ENCODE data around the gene ZFP90.

Gene ZFP90

DNA sequence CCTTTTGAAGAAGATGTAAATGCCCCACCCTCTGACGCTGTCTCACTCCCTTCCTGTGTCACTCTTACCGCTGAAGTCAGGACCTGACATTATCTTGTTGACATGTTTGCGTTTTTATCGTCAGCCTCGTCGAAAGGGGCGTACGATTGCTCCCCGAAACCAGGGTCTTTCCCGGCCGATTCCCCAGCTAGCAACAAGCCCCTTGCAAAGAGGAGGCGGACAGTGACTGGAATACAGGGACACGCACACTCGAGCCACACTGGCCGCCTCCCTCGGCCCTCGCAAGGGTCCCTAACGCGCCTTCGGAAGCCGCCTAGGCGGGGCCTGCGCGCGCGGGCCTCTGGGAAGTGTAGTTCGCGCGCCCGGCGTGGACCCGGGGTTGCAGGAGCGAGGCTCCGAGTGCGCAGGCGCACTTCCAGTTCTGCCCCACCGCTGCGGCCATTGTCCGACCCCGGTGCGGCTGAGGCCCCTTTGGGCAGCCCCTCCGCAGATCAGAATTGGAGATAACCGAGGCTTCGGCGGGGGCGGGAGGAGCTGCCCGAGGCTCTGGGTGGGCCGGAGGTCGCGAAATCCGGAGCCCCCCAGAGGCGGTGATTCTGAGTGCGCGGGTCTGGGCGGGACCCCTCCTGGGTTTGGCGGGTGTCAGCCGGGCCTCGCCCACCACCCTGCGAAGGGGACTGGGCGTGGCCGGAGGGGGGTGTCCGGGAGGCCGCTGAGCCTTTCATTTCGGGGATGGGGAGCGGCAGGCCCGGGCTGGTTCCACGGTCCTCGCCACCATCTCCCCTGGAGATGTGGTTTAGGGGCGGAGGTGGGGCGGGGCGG lies at the start of gene ZFP90:
ZFP90 (plus strand) TSS at position 412 of the 822 bp plus-strand sequence. CDS start 502 bp downstream, outside the sequence.
- peak; percentile 66 for DNase-seq
- no peak for TF ChIP-seq CTCF (IDR thresholded peaks at IDR 0.05; ENCODE audit: low read depth, low read length, missing control alignments)
- Histone ChIP-seq H3K4me3 (ENCODE audit: low read depth, low read length) (peak within 1 kb of the TSS; percentile 73), H3K27me3 (replicated peaks) (no peaks in the 10 kb centered on the region), H3K27ac (peak within 1 kb of the TSS; percentile 39), H3K36me3 (replicated peaks) (peaks cover 10% of the 10 kb centered on the region)
- in situ Hi-C loops (cut with HindIII; ENCODE audit: low pct_ligation_motif_present, low sequenced_read_pairs), result no loop called here

- H3K27ac ChIP-seq, result no peak overlapping the region
- no peaks in the 10 kb centered on the region for H3K27me3 ChIP-seq (replicated peaks)
- in situ Hi-C loops (cut with HindIII; ENCODE audit: low pct_ligation_motif_present, low sequenced_read_pairs), result no loop called here
- no peaks in the 10 kb centered on the region for H3K36me3 ChIP-seq (replicated peaks)
- TF ChIP-seq CTCF (IDR thresholded peaks at IDR 0.05; ENCODE audit: low read depth, low read length, missing control alignments), result no peak
- no peak for DNase-seq
- no peak overlapping the region for H3K4me3 ChIP-seq (ENCODE audit: low read depth, low read length)
These were observed 48.7 kb upstream of the ZFP90 start for GRCh38 chr16:68490358-68490757.

GRCh38 chr16:68490829-68491575 lies 48.1 kb upstream of the ZFP90 start:
- no peak for TF ChIP-seq CTCF (IDR thresholded peaks at IDR 0.05; ENCODE audit: low read depth, low read length, missing control alignments)
- Histone ChIP-seq H3K27ac (no peak overlapping the region), H3K4me3 (ENCODE audit: low read depth, low read length) (no peak overlapping the region), H3K27me3 (replicated peaks) (no peaks in the 10 kb centered on the region), H3K36me3 (replicated peaks) (no peaks in the 10 kb centered on the region)
- in situ Hi-C loops (cut with HindIII; ENCODE audit: low pct_ligation_motif_present, low sequenced_read_pairs), result no loop called here
- DNase-seq, result peak; percentile 24

DNA sequence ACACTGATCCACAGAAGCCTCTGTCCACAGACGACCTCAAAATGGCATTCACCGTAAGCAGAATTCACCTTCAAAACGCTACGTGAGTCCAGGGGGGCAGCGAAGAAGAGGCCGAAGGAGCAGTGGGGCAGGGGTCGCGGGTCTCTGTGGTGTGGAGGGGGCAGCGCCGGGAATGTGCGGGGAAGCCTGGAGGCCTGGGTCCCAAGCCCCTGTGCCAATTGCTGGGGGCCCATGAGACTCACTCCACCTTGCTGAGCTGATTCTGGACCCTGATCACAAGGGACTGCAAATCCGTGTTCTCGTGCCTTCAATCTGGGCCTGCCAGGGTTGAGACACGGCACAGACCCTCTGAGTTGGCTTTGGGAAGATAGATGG lies 47.5 kb upstream of the ZFP90 start:
- Histone ChIP-seq H3K27me3 (replicated peaks) (no peaks in the 10 kb centered on the region), H3K4me3 (ENCODE audit: low read depth, low read length) (no peak overlapping the region), H3K27ac (no peak overlapping the region), H3K36me3 (replicated peaks) (no peaks in the 10 kb centered on the region)
- no peak for TF ChIP-seq CTCF (IDR thresholded peaks at IDR 0.05; ENCODE audit: low read depth, low read length, missing control alignments)
- no peak for DNase-seq
- in situ Hi-C loops (cut with HindIII; ENCODE audit: low pct_ligation_motif_present, low sequenced_read_pairs), result no loop called here

- no peak for DNase-seq
- H3K27ac ChIP-seq, result no peak overlapping the region
- no peaks in the 10 kb centered on the region for H3K27me3 ChIP-seq (replicated peaks)
- no peak for TF ChIP-seq CTCF (IDR thresholded peaks at IDR 0.05; ENCODE audit: low read depth, low read length, missing control alignments)
- H3K4me3 ChIP-seq (ENCODE audit: low read depth, low read length), result no peak overlapping the region
- H3K36me3 ChIP-seq (replicated peaks), result no peaks in the 10 kb centered on the region
- in situ Hi-C loops (cut with HindIII; ENCODE audit: low pct_ligation_motif_present, low sequenced_read_pairs), result no loop called here
These were observed 46.9 kb upstream of the ZFP90 start for GRCh38 chr16:68492151-68492542.

Data from brain microvascular endothelial cell (primary cell).